PC-9 (cell line): ENCODE data around the gene RASGEF1B.

Experiments
- EZH2 ChIP-seq: fragments of 200-600 bp; sonication (generic); IDR thresholded peaks from 2 replicates; pipeline ENCODE4 v1.8.0; 2017; ENCODE audit warnings: antibody characterized with exemption, low read depth
- TF ChIP-seq, protein P1 (sequence below): fragments of 200-600 bp; sonication (generic); conservative IDR thresholded peaks from 2 replicates; pipeline ENCODE4 v1.6.1; 2017; ENCODE audit warnings: mixed run types, antibody characterized with exemption, mild to moderate bottlenecking, moderate library complexity

DNA sequence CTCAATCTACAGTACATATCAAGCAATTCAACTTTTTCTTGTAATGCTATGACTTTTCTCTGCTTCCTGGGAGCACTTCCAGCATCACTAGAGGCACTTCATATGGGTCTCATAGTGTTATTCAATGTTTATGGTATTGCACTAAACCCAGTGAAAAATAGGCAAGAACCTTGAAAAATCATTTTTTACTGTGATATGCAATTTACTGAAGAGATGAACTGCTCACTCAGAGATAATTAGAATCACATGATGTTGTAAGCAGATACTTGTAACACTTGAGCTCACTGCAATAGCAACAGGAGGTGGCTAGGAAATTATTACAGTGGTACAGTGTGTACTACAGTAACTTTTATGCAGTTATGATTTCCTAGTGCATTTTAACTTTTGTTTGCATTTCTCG lies 93.3 kb downstream of the RASGEF1B start:
- TF ChIP-seq, protein P1, sequence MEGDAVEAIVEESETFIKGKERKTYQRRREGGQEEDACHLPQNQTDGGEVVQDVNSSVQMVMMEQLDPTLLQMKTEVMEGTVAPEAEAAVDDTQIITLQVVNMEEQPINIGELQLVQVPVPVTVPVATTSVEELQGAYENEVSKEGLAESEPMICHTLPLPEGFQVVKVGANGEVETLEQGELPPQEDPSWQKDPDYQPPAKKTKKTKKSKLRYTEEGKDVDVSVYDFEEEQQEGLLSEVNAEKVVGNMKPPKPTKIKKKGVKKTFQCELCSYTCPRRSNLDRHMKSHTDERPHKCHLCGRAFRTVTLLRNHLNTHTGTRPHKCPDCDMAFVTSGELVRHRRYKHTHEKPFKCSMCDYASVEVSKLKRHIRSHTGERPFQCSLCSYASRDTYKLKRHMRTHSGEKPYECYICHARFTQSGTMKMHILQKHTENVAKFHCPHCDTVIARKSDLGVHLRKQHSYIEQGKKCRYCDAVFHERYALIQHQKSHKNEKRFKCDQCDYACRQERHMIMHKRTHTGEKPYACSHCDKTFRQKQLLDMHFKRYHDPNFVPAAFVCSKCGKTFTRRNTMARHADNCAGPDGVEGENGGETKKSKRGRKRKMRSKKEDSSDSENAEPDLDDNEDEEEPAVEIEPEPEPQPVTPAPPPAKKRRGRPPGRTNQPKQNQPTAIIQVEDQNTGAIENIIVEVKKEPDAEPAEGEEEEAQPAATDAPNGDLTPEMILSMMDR: no peak
- no peak for TF ChIP-seq EZH2
